Liver (tissue), 9 donors: ENCODE data around the gene PAX8. TPM values are rescaled to one million over a fixed set of nuclear protein-coding genes. Genes with fewer than 3 reads are reported as not detected.

ENCODE experiments used
- DNase-seq: peaks from one replicate; pipeline ENCODE4 v3.0.0-alpha.2; 2017; ENCODE audit warnings: low spot score
- H3K27ac ChIP-seq, 2 donors: one replicate each; pipeline ENCODE4 v1.7.0; 2013; ENCODE audit warnings: inconsistent platforms in 2 of 2, low read length in 2 of 2, control low read depth in 1 of 2, low read depth in 1 of 2, mild to moderate bottlenecking in 1 of 2
- H3K27me3 ChIP-seq, 4 donors: one replicate each; pipeline versions ENCODE4 v1.6.1 to v1.7.0; 2013; ENCODE audit warnings: low read length in 3 of 4, inconsistent platforms in 1 of 4, mild to moderate bottlenecking in 1 of 4, moderate library complexity in 1 of 4; ENCODE audit not compliant: control insufficient read depth in 4 of 4, insufficient read depth in 4 of 4
- H3K36me3 ChIP-seq, 4 donors: one replicate each; pipeline versions ENCODE4 v1.6.1 to v1.7.0; 2013; ENCODE audit warnings: low read length in 3 of 4, mild to moderate bottlenecking in 3 of 4, low read depth in 1 of 4, moderate library complexity in 1 of 4; ENCODE audit not compliant: control insufficient read depth in 4 of 4, insufficient read depth in 3 of 4
- H3K4me1 ChIP-seq, 4 donors: one replicate each; pipeline versions ENCODE4 v1.6.1 to v1.7.0; 2013; ENCODE audit warnings: low read length in 3 of 4, mild to moderate bottlenecking in 3 of 4, moderate library complexity in 1 of 4; ENCODE audit not compliant: control insufficient read depth in 4 of 4, insufficient read depth in 4 of 4
- H3K4me3 ChIP-seq, 3 donors: one replicate each; pipeline versions ENCODE4 v1.6.1 to v1.7.0; 2013; ENCODE audit warnings: low read length in 3 of 3, control low read depth in 1 of 3, low read depth in 1 of 3, mild to moderate bottlenecking in 1 of 3
- H3K9ac ChIP-seq, 2 donors: one replicate each; pipeline ENCODE4 v1.7.0; 2013; ENCODE audit warnings: low read length in 2 of 2, mild to moderate bottlenecking in 2 of 2, moderate library complexity in 2 of 2, control low read depth in 1 of 2, low read depth in 1 of 2
- H3K9me3 ChIP-seq, 4 donors: one replicate each; pipeline versions ENCODE4 v1.6.1 to v1.7.0; 2013; ENCODE audit warnings: low read length in 3 of 4; ENCODE audit not compliant: control insufficient read depth in 4 of 4
- ATF3 ChIP-seq: IDR thresholded peaks from 2 replicates; pipeline ENCODE4 v1.6.1; 2016; ENCODE audit warnings: antibody characterized with exemption
- CTCF ChIP-seq: fragments of 150-350 bp; IDR thresholded peaks from 2 replicates; pipeline ENCODE4 v1.5.1; 2017; ENCODE audit warnings: improper control_type of control experiment, low read depth, low read length; ENCODE audit not compliant: missing input control
- FOXA2 ChIP-seq: IDR thresholded peaks from 2 replicates; pipeline ENCODE4 v1.6.1; 2016; ENCODE audit warnings: antibody characterized with exemption
- GABPA ChIP-seq, 2 donors: IDR thresholded peaks in 1 of 2; conservative IDR thresholded peaks in 1 of 2; 2 replicates each; pipeline ENCODE4 v1.6.1; 2016; ENCODE audit warnings: antibody characterized with exemption in 2 of 2, mild to moderate bottlenecking in 1 of 2, moderate library complexity in 1 of 2
- HNF4A ChIP-seq, 2 donors: conservative IDR thresholded peaks; 2 replicates each; pipeline ENCODE4 v1.6.1; 2016; ENCODE audit warnings: antibody characterized with exemption in 2 of 2, mild to moderate bottlenecking in 2 of 2
- HNF4G ChIP-seq: IDR thresholded peaks from 2 replicates; pipeline ENCODE4 v1.6.1; 2016; ENCODE audit warnings: antibody characterized with exemption
- JUND ChIP-seq, 2 donors: IDR thresholded peaks; 2 replicates each; pipeline ENCODE4 v1.6.1; 2016; ENCODE audit warnings: antibody characterized with exemption in 2 of 2
- NR2F2 ChIP-seq: IDR thresholded peaks from 2 replicates; pipeline ENCODE4 v1.6.1; 2016; ENCODE audit warnings: antibody characterized with exemption
- RAD21 ChIP-seq, 2 donors: IDR thresholded peaks; 2 replicates each; pipeline ENCODE4 v1.6.1; 2016; ENCODE audit warnings: antibody characterized with exemption in 2 of 2, mild to moderate bottlenecking in 2 of 2
- REST ChIP-seq: IDR thresholded peaks from 2 replicates; pipeline ENCODE4 v1.6.1; 2016; ENCODE audit warnings: antibody characterized with exemption, mild to moderate bottlenecking
- RXRA ChIP-seq, 2 donors: IDR thresholded peaks; 2 replicates each; pipeline ENCODE4 v1.6.1; 2017 to 2018; ENCODE audit warnings: antibody characterized with exemption in 2 of 2, mild to moderate bottlenecking in 1 of 2
- SP1 ChIP-seq: IDR thresholded peaks from 2 replicates; pipeline ENCODE4 v1.6.1; 2018; ENCODE audit warnings: antibody characterized with exemption, mild to moderate bottlenecking
- TAF1 ChIP-seq: conservative IDR thresholded peaks from 2 replicates; pipeline ENCODE4 v1.6.1; 2016; ENCODE audit warnings: antibody characterized with exemption, mild to moderate bottlenecking
- YY1 ChIP-seq: IDR thresholded peaks from 2 replicates; pipeline ENCODE4 v1.6.1; 2016; ENCODE audit warnings: antibody characterized with exemption, mild to moderate bottlenecking
- ZBTB33 ChIP-seq: IDR thresholded peaks from 2 replicates; pipeline ENCODE4 v1.6.1; 2016; ENCODE audit warnings: antibody characterized with exemption
- WGBS: extraction: QIAGEN DNeasy Blood & Tissue Kit; methylation state at CpG from one replicate; pipeline ENCODE4 v1.1.7; 2013; 5-methylcytosine and 5-hydroxymethylcytosine counted together
- polyA plus RNA-seq, 2 donors: library from polyadenylated mRNA; stranded (reverse) in 1 of 2; unstranded in 1 of 2; fragments of 200-250 nt in 1 of 2; fragments of >200 nt in 1 of 2; fragmentation: Nextera tagmentation in 1 of 2; extraction: Ambion mirVana in 1 of 2; gene quantifications; one replicate each; pipeline versions ENCODE4 v1.2.1 to v1.2.3, GENCODE V29; 2013 to 2015
- total RNA-seq, 2 donors: library from RNA; depleted of rRNA; stranded (reverse); fragments of >200 nt; gene quantifications; one replicate each; pipeline ENCODE4 v1.2.3, GENCODE V29; 2014
- donor health status: healthy.
- donor health status: healthy.
- donor health status: healthy.
- donor health status: healthy.
- donor health status: healthy.

Gene PAX8
- total and polyA plus RNA-seq, 4 donors: 0.09 to 0.85 (median 0.33) TPM

- TF ChIP-seq CTCF: no peak
- no peak for TF ChIP-seq JUND (IDR thresholded peaks at IDR 0.05)
Measured at GRCh38 chr2:113208396-113208795, 70.3 kb downstream of the PAX8 start (continued).

GRCh38 chr2:113207021-113207420 is 71.7 kb downstream of the PAX8 start:
- DNase-seq: no peak
- no peaks in the 10 kb centered on the region for H3K27me3 ChIP-seq
- 98% methylated on average over 2 of the region's 2 CpGs for WGBS
- peaks cover 0 to 4% (median 2%) of the 10 kb centered on the region in 4 donors for H3K36me3 ChIP-seq
- no peak for TF ChIP-seq RAD21 (IDR thresholded peaks at IDR 0.05)
- no peak for TF ChIP-seq YY1
- TF ChIP-seq CTCF: no peak
- TF ChIP-seq REST: no peak
- no peak for TF ChIP-seq NR2F2
- TF ChIP-seq HNF4A (conservative IDR thresholded peaks at IDR 0.05): no peak
- no peak for TF ChIP-seq ATF3
- no peak for TF ChIP-seq TAF1
- TF ChIP-seq GABPA (IDR thresholded peaks at IDR 0.05 in 1 of 2, conservative IDR thresholded peaks at IDR 0.05 in 1 of 2): no peak
- TF ChIP-seq ZBTB33: no peak
- TF ChIP-seq SP1: no peak
- no peak for TF ChIP-seq HNF4G
- no peak for TF ChIP-seq RXRA (IDR thresholded peaks at IDR 0.05)
- TF ChIP-seq FOXA2: no peak
- no peak overlapping the region for H3K9ac ChIP-seq
- H3K27ac ChIP-seq: no peak overlapping the region
- H3K4me1 ChIP-seq: peaks cover 0 to 5% (median 2%) of the 10 kb centered on the region in 4 donors
- no peaks in the 10 kb centered on the region for H3K9me3 ChIP-seq
- H3K4me3 ChIP-seq: no peak overlapping the region
